ENCODE data around the gene FRAS1. TPM values are rescaled to one million over a fixed set of nuclear protein-coding genes. Genes with fewer than 3 reads are reported as not detected.

The FRAS1 gene
- total RNA-seq, 1 donor from 2014 or later = 24.6 TPM

DNA sequence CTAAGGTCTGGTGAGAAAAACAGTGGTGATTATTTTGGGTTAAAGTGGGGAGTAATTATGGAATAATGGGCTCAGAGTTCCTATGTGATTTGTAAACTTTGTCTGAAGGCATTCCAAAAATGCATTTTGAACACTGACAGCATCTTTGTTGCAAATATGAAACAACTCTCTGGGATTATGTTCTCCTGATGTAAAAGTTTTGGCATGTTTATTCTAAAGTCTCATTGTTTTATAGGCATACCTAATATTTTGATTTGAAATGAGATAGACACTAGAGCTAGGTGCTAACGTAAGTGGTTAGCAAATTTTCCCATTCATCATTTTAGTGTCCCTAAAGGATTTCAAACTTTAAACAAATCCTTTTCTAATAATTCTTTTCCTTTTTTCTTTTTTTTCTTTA, 353.6 kb downstream of the FRAS1 start:
- H3K27ac ChIP-seq (ENCODE audit: low read depth, low read length) = no peak overlapping the region
- no peaks in the 10 kb centered on the region for H3K9me3 ChIP-seq (ENCODE audit: insufficient read depth, low read depth, low read length)
- Mint-ChIP-seq H3K4me3 (ENCODE audit: unreplicated experiment) (no peak overlapping the region), H3K27me3 (ENCODE audit: low read depth, unreplicated experiment) (no peaks in the 10 kb centered on the region), H3K9me3 (ENCODE audit: unreplicated experiment) (peaks cover 2% of the 10 kb centered on the region), H3K4me1 (ENCODE audit: low read depth, unreplicated experiment) (peaks cover 4% of the 10 kb centered on the region), H3K27ac (ENCODE audit: unreplicated experiment) (no peak overlapping the region), H3K36me3 (ENCODE audit: low read depth, unreplicated experiment) (peaks cover 3% of the 10 kb centered on the region)
- no peaks in the 10 kb centered on the region for H4K20me1 ChIP-seq (ENCODE audit: insufficient read depth, low read length)
- H3K27me3 ChIP-seq (ENCODE audit: insufficient read depth, low read length) = no peaks in the 10 kb centered on the region
- no peaks in the 10 kb centered on the region for H3K4me1 ChIP-seq (ENCODE audit: insufficient read depth, low read length)
- H3K36me3 ChIP-seq (ENCODE audit: insufficient read depth, low read length) = no peaks in the 10 kb centered on the region
- no peak overlapping the region for H3K4me3 ChIP-seq (ENCODE audit: insufficient read depth, low read depth, low read length)
- no peak overlapping the region for H3K4me2 ChIP-seq (ENCODE audit: low read length)
- no peak overlapping the region for H2AFZ ChIP-seq (ENCODE audit: low read depth, low read length)
- no peak for FAIRE-seq
- TF ChIP-seq, protein P1, sequence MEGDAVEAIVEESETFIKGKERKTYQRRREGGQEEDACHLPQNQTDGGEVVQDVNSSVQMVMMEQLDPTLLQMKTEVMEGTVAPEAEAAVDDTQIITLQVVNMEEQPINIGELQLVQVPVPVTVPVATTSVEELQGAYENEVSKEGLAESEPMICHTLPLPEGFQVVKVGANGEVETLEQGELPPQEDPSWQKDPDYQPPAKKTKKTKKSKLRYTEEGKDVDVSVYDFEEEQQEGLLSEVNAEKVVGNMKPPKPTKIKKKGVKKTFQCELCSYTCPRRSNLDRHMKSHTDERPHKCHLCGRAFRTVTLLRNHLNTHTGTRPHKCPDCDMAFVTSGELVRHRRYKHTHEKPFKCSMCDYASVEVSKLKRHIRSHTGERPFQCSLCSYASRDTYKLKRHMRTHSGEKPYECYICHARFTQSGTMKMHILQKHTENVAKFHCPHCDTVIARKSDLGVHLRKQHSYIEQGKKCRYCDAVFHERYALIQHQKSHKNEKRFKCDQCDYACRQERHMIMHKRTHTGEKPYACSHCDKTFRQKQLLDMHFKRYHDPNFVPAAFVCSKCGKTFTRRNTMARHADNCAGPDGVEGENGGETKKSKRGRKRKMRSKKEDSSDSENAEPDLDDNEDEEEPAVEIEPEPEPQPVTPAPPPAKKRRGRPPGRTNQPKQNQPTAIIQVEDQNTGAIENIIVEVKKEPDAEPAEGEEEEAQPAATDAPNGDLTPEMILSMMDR (IDR thresholded peaks at IDR 0.05; ENCODE audit: insufficient read depth, low read depth, low read length) = no peak
- TF ChIP-seq EZH2 (IDR thresholded peaks at IDR 0.05; ENCODE audit: insufficient read depth, low read length) = no peak
- H3K9ac ChIP-seq (ENCODE audit: low read length) = no peak overlapping the region
- no peaks in the 10 kb centered on the region for H3K79me2 ChIP-seq (ENCODE audit: insufficient read depth, low read length)
- DNase-seq (ENCODE audit: low read depth) = no peak

DNA sequence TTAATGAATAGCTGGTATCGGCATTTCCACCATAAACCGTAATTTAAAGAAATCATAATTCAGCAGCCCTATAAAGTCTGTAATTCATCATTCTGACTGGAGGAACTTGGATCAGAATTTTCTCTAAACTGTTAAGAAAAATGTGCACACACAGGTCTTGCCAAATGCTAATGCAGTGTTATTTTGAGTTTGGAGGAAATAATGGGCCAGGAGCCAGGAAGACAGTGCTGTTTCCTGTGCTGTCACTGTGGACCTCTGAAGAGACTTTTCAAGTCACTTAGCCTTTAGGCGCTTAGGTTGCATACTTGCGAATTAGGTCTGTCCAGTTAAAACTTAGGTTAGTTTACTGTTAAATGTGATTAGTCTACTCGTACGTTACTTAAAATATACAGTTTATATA, 357.0 kb downstream of the FRAS1 start:
- H3K9me3 Mint-ChIP-seq (ENCODE audit: unreplicated experiment) = no peaks in the 10 kb centered on the region
- no peak for TF ChIP-seq EZH2 (IDR thresholded peaks at IDR 0.05; ENCODE audit: insufficient read depth, low read length)
- TF ChIP-seq, protein P1 (IDR thresholded peaks at IDR 0.05; ENCODE audit: insufficient read depth, low read depth, low read length) = no peak
- no peak overlapping the region for H3K4me3 Mint-ChIP-seq (ENCODE audit: unreplicated experiment)
- DNase-seq (ENCODE audit: low read depth) (no peak), FAIRE-seq (no peak)
- H2AFZ ChIP-seq (ENCODE audit: low read depth, low read length) = no peak overlapping the region
- no peaks in the 10 kb centered on the region for H3K79me2 ChIP-seq (ENCODE audit: insufficient read depth, low read length)
- H3K36me3 ChIP-seq (ENCODE audit: insufficient read depth, low read length) = no peaks in the 10 kb centered on the region
- no peak overlapping the region for H3K4me3 ChIP-seq (ENCODE audit: insufficient read depth, low read depth, low read length)
- no peak overlapping the region for H3K27ac Mint-ChIP-seq (ENCODE audit: unreplicated experiment)
- no peak overlapping the region for H3K9ac ChIP-seq (ENCODE audit: low read length)
- no peaks in the 10 kb centered on the region for H3K27me3 Mint-ChIP-seq (ENCODE audit: low read depth, unreplicated experiment)
- H3K27ac ChIP-seq (ENCODE audit: low read depth, low read length) = no peak overlapping the region
- no peaks in the 10 kb centered on the region for H3K4me1 ChIP-seq (ENCODE audit: insufficient read depth, low read length)
- no peaks in the 10 kb centered on the region for H3K9me3 ChIP-seq (ENCODE audit: insufficient read depth, low read depth, low read length)
- peaks cover 4% of the 10 kb centered on the region for H3K4me1 Mint-ChIP-seq (ENCODE audit: low read depth, unreplicated experiment)
- no peaks in the 10 kb centered on the region for H3K36me3 Mint-ChIP-seq (ENCODE audit: low read depth, unreplicated experiment)
- no peak overlapping the region for H3K4me2 ChIP-seq (ENCODE audit: low read length)
- H4K20me1 ChIP-seq (ENCODE audit: insufficient read depth, low read length) = no peaks in the 10 kb centered on the region
- H3K27me3 ChIP-seq (ENCODE audit: insufficient read depth, low read length) = no peaks in the 10 kb centered on the region

DNA sequence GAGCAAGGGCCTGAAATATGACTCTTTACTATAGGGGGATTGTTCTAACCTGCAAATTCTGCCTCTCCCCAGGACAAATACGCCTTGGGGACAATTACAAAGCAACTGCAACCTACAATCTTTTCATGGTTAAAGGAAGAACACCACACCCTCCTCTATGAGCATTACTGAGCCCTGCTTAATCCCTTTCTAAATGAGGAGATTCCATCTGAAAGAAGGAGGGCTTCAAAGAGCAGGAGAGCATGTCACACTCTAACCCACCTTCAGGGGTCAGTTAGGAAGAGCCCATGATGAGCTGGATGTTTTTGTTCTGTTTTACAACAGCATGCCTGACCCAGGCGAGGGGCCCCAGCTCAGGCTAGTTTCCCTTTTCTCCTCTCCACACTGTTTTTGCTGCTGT, 360.5 kb downstream of the FRAS1 start:
- Mint-ChIP-seq H3K9me3 (ENCODE audit: unreplicated experiment) (peaks cover 9% of the 10 kb centered on the region), H3K36me3 (ENCODE audit: low read depth, unreplicated experiment) (peaks cover 16% of the 10 kb centered on the region), H3K4me1 (ENCODE audit: low read depth, unreplicated experiment) (no peaks in the 10 kb centered on the region), H3K4me3 (ENCODE audit: unreplicated experiment) (no peak overlapping the region), H3K27ac (ENCODE audit: unreplicated experiment) (no peak overlapping the region), H3K27me3 (ENCODE audit: low read depth, unreplicated experiment) (no peaks in the 10 kb centered on the region)
- Histone ChIP-seq H3K9me3 (ENCODE audit: insufficient read depth, low read depth, low read length) (no peaks in the 10 kb centered on the region), H4K20me1 (ENCODE audit: insufficient read depth, low read length) (no peaks in the 10 kb centered on the region), H3K79me2 (ENCODE audit: insufficient read depth, low read length) (no peaks in the 10 kb centered on the region), H3K36me3 (ENCODE audit: insufficient read depth, low read length) (no peaks in the 10 kb centered on the region), H3K4me1 (ENCODE audit: insufficient read depth, low read length) (no peaks in the 10 kb centered on the region), H2AFZ (ENCODE audit: low read depth, low read length) (no peak overlapping the region), H3K27ac (ENCODE audit: low read depth, low read length) (no peak overlapping the region), H3K4me2 (ENCODE audit: low read length) (no peak overlapping the region), H3K27me3 (ENCODE audit: insufficient read depth, low read length) (no peaks in the 10 kb centered on the region), H3K4me3 (ENCODE audit: insufficient read depth, low read depth, low read length) (no peak overlapping the region), H3K9ac (ENCODE audit: low read length) (no peak overlapping the region)
- TF ChIP-seq, protein P1 (IDR thresholded peaks at IDR 0.05; ENCODE audit: insufficient read depth, low read depth, low read length) = no peak
- no peak for TF ChIP-seq EZH2 (IDR thresholded peaks at IDR 0.05; ENCODE audit: insufficient read depth, low read length)
- FAIRE-seq = no peak
- no peak for DNase-seq (ENCODE audit: low read depth)
